LNCAP (cell line): ENCODE data around the gene PSENEN.

Experiments used
- CTCF ChIP-seq: fragments of 450-650 bp; IDR thresholded peaks from 2 replicates; pipeline ENCODE4 v1.5.1; 2017; ENCODE audit warnings: mild to moderate bottlenecking

The PSENEN gene

DNA sequence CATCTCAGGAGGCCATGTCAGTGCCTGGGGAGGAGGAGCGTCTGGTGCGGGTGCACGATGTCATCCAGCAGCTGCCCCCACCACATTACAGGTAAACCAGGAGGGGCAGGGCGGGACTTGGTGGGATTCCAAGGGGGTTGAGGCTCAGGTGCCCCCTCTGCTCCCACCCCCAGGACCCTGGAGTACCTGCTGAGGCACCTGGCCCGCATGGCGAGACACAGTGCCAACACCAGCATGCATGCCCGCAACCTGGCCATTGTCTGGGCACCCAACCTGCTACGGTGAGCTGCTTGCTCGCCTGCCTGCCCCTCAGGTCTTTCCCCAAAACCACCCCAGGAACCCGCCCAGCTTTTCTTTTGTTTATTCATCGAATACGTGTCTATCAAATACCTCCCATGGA lies 37.1 kb downstream of the PSENEN start:
- TF ChIP-seq CTCF = no peak

DNA sequence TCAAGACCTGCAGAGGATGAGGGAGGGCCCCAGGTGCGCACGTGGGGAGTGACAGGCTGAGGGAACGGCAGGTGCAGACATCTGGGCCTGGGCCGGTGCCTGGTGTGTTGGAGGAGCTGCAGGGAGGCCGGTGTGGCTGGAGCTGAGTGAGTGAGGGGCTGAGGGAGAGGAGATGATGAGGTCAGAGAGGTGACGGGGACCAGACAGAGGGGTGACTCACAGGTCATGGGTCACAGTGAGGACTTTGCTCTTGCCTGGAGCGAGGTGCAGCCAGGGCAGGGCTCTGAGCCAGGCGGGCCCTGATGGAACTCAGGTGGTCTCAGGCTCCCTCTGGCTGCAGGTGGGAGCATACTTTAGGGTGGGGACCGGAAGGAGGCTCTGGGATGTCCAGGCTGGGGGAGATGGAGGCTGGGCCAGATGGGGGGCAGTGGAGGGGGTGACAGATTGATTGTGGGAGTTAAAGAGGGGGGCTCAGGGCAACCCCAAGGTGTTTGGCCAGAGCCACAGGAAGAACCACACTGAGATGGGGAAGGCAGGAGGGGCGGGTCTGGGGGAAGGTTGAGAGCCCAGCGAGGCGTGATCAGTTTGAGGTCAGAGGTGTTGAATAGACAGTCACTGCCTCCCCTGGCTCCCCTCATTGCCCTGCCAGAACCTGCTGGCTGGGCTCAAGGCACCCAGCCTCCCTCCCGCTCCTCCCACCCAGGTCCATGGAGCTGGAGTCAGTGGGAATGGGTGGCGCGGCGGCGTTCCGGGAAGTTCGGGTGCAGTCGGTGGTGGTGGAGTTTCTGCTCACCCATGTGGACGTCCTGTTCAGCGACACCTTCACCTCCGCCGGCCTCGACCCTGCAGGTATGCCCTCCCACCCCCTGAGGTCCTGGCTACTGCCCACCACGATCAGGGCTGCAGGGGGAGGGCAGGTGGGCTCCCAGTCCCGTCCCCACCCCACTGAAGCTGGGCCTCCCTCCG lies 38.3 kb downstream of the PSENEN start:
- no peak for TF ChIP-seq CTCF

DNA sequence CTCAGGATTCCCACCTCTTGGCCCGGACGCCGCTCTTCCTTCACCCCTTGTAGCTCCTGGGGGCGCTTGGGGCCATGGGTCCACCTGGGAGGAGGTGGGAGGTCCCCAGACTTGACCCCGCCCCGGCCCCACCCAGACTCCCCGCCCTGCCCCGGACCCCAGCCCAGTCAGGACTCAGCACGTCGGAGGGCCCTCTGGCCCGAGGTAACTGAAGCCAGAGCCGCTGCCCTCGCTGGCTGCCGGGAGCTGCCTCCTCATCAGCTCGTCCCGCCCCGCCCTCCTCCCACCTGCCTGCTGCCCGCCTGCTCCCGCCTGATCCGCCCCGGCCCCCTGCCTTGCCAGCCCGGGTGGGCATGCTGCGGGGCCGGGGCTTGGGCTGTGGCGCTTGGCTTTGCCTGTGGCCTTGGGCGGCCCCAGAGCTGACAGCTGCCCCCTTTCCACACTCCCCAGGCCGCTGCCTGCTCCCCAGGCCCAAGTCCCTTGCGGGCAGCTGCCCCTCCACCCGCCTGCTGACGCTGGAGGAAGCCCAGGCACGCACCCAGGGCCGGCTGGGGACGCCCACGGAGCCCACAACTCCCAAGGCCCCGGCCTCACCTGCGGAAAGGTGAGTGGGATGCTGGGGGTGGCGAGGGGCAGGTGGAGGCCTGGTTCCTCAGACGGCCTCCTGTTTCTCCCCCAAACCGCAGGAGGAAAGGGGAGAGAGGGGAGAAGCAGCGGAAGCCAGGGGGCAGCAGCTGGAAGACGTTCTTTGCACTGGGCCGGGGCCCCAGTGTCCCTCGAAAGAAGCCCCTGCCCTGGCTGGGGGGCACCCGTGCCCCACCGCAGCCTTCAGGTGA lies 39.3 kb downstream of the PSENEN start:
- TF ChIP-seq CTCF = no peak

- TF ChIP-seq CTCF = no peak
Observed at GRCh38 chr19:35785339-35785627, 39.8 kb downstream of the PSENEN start.

DNA sequence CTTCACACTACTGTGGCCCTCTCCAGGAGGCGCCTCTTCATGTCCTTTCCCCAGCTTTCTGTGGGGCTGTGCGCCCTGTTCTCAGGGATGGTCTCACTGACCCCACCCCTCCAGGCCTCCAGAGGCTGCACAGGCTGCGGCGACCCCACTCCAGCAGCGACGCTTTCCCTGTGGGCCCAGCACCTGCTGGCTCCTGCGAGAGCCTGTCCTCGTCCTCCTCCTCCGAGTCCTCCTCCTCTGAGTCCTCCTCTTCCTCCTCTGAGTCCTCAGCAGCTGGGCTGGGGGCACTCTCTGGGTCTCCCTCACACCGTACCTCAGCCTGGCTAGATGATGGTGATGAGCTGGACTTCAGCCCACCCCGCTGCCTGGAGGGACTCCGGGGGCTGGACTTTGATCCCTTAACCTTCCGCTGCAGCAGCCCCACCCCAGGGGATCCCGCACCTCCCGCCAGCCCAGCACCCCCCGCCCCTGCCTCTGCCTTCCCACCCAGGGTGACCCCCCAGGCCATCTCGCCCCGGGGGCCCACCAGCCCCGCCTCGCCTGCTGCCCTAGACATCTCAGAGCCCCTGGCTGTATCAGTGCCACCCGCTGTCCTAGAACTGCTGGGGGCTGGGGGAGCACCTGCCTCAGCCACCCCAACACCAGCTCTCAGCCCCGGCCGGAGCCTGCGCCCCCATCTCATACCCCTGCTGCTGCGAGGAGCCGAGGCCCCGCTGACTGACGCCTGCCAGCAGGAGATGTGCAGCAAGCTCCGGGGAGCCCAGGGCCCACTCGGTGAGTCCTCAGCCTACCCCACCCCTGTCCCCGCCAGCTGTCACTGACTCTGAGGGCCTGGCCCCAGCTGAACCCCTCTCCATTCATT lies 41.1 kb downstream of the PSENEN start:
- no peak for TF ChIP-seq CTCF

- TF ChIP-seq CTCF = no peak
Observed at GRCh38 chr19:35787227-35787799, 41.9 kb downstream of the PSENEN start.
